ENCODE data around the gene ANTKMT. TPM values are rescaled to one million over a fixed set of nuclear protein-coding genes. Genes with fewer than 3 reads are reported as not detected.

The ANTKMT gene
- total RNA-seq, 1 donor from 2014 or later, result 30.9 TPM

GRCh38 chr16:726438-727290 lies 5.7 kb downstream of the ANTKMT start, which contains the start of the genes CCDC78 and HAGHL:
TSS of gene CCDC78 (minus strand) at chr16:726443. CDS start at chr16:726367, 76 bp downstream.
TSS of gene HAGHL (plus strand) at chr16:727106. CDS start at chr16:727510, 404 bp downstream.
- DNase-seq (ENCODE audit: low spot score), result no peak

GRCh38 chr16:727291-727977 lies 6.5 kb downstream of the ANTKMT start:
- DNase-seq (ENCODE audit: low spot score), result no peak

- DNase-seq (ENCODE audit: low spot score), result no peak
Measured at GRCh38 chr16:728131-728889, 7.4 kb downstream of the ANTKMT start.

GRCh38 chr16:728890-729744 lies 8.2 kb downstream of the ANTKMT start:
- no peak for DNase-seq (ENCODE audit: low spot score)

- DNase-seq (ENCODE audit: low spot score), result no peak
Measured at GRCh38 chr16:729768-730665, 9.1 kb downstream of the ANTKMT start.

- DNase-seq (ENCODE audit: low spot score), result no peak
Measured at GRCh38 chr16:730666-731509, 9.9 kb downstream of the ANTKMT start.

- DNase-seq (ENCODE audit: low spot score), result no peak
Measured at GRCh38 chr16:732332-732731, 11.4 kb downstream of the ANTKMT start.

GRCh38 chr16:732936-733335 lies 12.0 kb downstream of the ANTKMT start:
- DNase-seq (ENCODE audit: low spot score), result no peak

- DNase-seq (ENCODE audit: low spot score), result no peak
Measured at GRCh38 chr16:733382-734207, 12.6 kb downstream of the ANTKMT start.

- DNase-seq (ENCODE audit: low spot score), result no peak
Measured at GRCh38 chr16:734208-734980, 13.4 kb downstream of the ANTKMT start.

GRCh38 chr16:734981-735881 lies 14.3 kb downstream of the ANTKMT start:
- no peak for DNase-seq (ENCODE audit: low spot score)

- no peak for DNase-seq (ENCODE audit: low spot score)
Measured at GRCh38 chr16:735982-736453, 15.1 kb downstream of the ANTKMT start.

GRCh38 chr16:736936-737481 lies 16.1 kb downstream of the ANTKMT start:
- no peak for DNase-seq (ENCODE audit: low spot score)

- no peak for DNase-seq (ENCODE audit: low spot score)
Measured at GRCh38 chr16:739560-740458, 18.9 kb downstream of the ANTKMT start.

- DNase-seq (ENCODE audit: low spot score), result no peak
Measured at GRCh38 chr16:740459-740763, 19.5 kb downstream of the ANTKMT start.

Data from mesenteric fat pad (tissue), 1 donor.